ENCODE measurements around the gene CHRNB4. TPM values are rescaled to one million over a fixed set of nuclear protein-coding genes. Genes with fewer than 3 reads are reported as not detected.

The CHRNB4 gene
- total RNA-seq, 6 experiments from 2014 or later, result 0.53 TPM; not detected in 5

GRCh38 chr15:78675206-78675605 lies 34.2 kb upstream of the CHRNB4 start:
- H3K27ac ChIP-seq, result no peak overlapping the region
- ATAC-seq (no peak), DNase-seq (no peak)
- TF ChIP-seq POLR2A (IDR thresholded peaks at IDR 0.05), result no peak
- TF ChIP-seq CTCF (IDR thresholded peaks at IDR 0.05), result no peak
- no peaks in the 10 kb centered on the region for H3K36me3 ChIP-seq
- H3K4me1 ChIP-seq, result peaks cover 0 to 9% (median 0%) of the 10 kb centered on the region in 4 donors
- intact Hi-C loops (cut with DNase I), result no loop called here
- H3K9me3 ChIP-seq, result no peaks in the 10 kb centered on the region
- no peaks in the 10 kb centered on the region for H3K27me3 ChIP-seq
- H3K4me3 ChIP-seq, result no peak overlapping the region
- WGBS (ENCODE audit: insufficient coverage, low coverage, low lambda C conversion rate, missing lambda C conversion rate), result 60% methylated on average over 1 of the region's 4 CpGs

- no peak overlapping the region for H3K4me3 ChIP-seq
- no peak overlapping the region for H3K27ac ChIP-seq
- no peaks in the 10 kb centered on the region for H3K27me3 ChIP-seq
- ATAC-seq (no peak), DNase-seq (no peak)
- H3K9me3 ChIP-seq, result no peaks in the 10 kb centered on the region
- TF ChIP-seq CTCF (IDR thresholded peaks at IDR 0.05) (no peak), POLR2A (IDR thresholded peaks at IDR 0.05) (no peak)
- H3K36me3 ChIP-seq, result no peaks in the 10 kb centered on the region
- 80% methylated on average over 1 of the region's 3 CpGs for WGBS (ENCODE audit: insufficient coverage, low coverage, low lambda C conversion rate, missing lambda C conversion rate)
- H3K4me1 ChIP-seq, result peaks cover 0 to 5% (median 0%) of the 10 kb centered on the region in 4 donors
- intact Hi-C loops (cut with DNase I), result no loop called here
These were observed 33.0 kb upstream of the CHRNB4 start for GRCh38 chr15:78673917-78674444.

- no peak for DNase-seq
- intact Hi-C loops (cut with DNase I), result no loop called here
- Histone ChIP-seq H3K36me3 (no peaks in the 10 kb centered on the region), H3K27ac (no peak overlapping the region), H3K4me1 (peaks cover 0 to under 1% (median 0%) of the 10 kb centered on the region in 4 donors), H3K9me3 (no peaks in the 10 kb centered on the region), H3K27me3 (no peaks in the 10 kb centered on the region), H3K4me3 (no peak overlapping the region)
- 42% methylated on average over 2 of the region's 4 CpGs for WGBS (ENCODE audit: insufficient coverage, low coverage, low lambda C conversion rate, missing lambda C conversion rate)
- TF ChIP-seq CTCF (IDR thresholded peaks at IDR 0.05), result no peak
- no peak for ATAC-seq
These were observed 32.5 kb upstream of the CHRNB4 start for GRCh38 chr15:78673476-78673875.

GRCh38 chr15:78672285-78673014 lies 31.4 kb upstream of the CHRNB4 start:
- intact Hi-C loops (cut with DNase I), result no loop called here
- no peak for ATAC-seq
- no peak for TF ChIP-seq POLR2A (IDR thresholded peaks at IDR 0.05)
- TF ChIP-seq CTCF (IDR thresholded peaks at IDR 0.05), result no peak

More at GRCh38 chr15:78672285-78673014, 31.4 kb upstream of the CHRNB4 start:
- Histone ChIP-seq H3K4me3 (no peak overlapping the region), H3K27ac (no peak overlapping the region), H3K4me1 (no peaks in the 10 kb centered on the region), H3K27me3 (no peaks in the 10 kb centered on the region), H3K9me3 (no peaks in the 10 kb centered on the region), H3K36me3 (no peaks in the 10 kb centered on the region)
- DNase-seq, result no peak
- 90% methylated on average over 6 of the region's 9 CpGs for WGBS (ENCODE audit: insufficient coverage, low coverage, low lambda C conversion rate, missing lambda C conversion rate)

All from right lobe of liver (tissue), 6 donors.